ENCODE measurements around the gene PPY. TPM values are rescaled to one million over a fixed set of nuclear protein-coding genes. Genes with fewer than 3 reads are reported as not detected.

Gene PPY
- total and polyA plus RNA-seq, 2 donors (not counting 1 experiment from before 2014, with no cell fraction given): not detected

DNA sequence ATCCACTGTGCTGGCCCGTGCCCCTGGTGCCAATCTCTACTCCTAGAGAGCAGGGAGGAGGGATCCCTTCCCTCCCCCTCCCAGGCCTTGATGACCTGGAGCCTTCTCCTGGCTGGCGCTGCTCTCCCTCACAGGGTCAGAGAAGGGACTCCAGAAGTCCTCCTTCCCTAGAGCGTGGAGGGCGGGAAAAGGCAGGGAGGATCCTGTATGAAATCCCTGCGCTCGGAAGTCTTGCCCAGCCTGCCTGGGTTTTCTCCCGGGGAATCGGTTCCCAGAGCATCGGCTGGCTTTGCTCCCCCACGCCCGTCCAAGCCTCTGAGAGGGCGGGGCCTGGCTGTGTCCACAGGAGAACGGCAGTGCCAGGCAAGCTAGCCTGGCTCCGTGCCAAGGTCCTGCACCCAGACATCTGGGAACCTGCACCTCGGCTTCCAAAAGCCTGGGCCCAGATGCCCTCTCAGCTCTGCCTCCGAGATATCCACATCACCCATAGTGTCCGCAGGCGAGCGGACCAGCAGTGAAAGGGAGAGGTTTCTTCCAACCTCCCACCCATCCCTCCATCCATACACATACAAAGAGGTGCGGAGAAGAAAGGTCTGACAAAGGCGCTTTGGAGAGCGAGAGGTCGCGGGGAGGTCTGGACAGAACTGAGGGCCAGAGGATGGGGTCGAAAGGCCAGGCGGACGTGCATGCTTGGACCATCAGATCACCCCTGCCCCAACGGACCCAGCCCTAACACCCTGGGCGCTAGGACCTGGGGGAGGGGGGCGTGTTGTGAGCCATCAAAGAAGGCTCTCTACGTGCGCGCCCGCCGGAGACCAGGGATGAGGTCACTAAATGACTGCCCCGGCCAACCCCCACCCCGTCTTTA, 36.1 kb downstream of the PPY start:
- peak overlapping the region in 4 of 5 experiments; percentile 42 to 73 (median 50) for H3K4me3 ChIP-seq (ENCODE audit: control extremely low read depth in 1 of 5, extremely low read depth in 1 of 5, insufficient read depth in 1 of 5, low read depth in 2 of 5, low read length in 4 of 5)

More for the DNA sequence above, 36.1 kb downstream of the PPY start:
- no peak overlapping the region for H3K27ac Mint-ChIP-seq
- WGBS (ENCODE audit: insufficient coverage): 20% methylated on average over 20 of the region's 37 CpGs
- CTCF ChIA-PET: no interaction called here
- ATAC-seq (ENCODE audit: low read depth) (no peak), DNase-seq (peak; percentile 44)
- no peaks in the 10 kb centered on the region for H3K9me3 Mint-ChIP-seq (ENCODE audit: insufficient read depth)
- no peaks in the 10 kb centered on the region for H3K36me3 ChIP-seq (replicated peaks in 1 of 2; ENCODE audit: control extremely low read depth in 1 of 2, control insufficient read depth in 1 of 2, extremely low read depth in 1 of 2, insufficient read depth in 2 of 2, low read length in 1 of 2)
- peak overlapping the region; percentile 98 for H3K4me2 ChIP-seq (replicated peaks; ENCODE audit: low read depth, low read length, poor library complexity, severe bottlenecking)
- H2AFZ ChIP-seq (ENCODE audit: insufficient read depth, low read depth, low read length, poor library complexity, severe bottlenecking): peak overlapping the region; percentile 74
- H3K9me3 ChIP-seq (ENCODE audit: control extremely low read depth in 1 of 3, control insufficient read depth in 2 of 3, insufficient read depth in 1 of 3, low read length in 2 of 3): peaks cover 0 to 24% (median 0%) of the 10 kb centered on the region in 3 donors
- POLR2A ChIA-PET: interaction anchor here (0.6 kb wide), 1 partner anchor 112 kb away, joined by 5 read pairs; no protein-coding TSS in a partner anchor
- intact Hi-C loops (cut with micrococcal nuclease): no loop called here
- H3K4me3 Mint-ChIP-seq: peak overlapping the region; percentile 81
- peaks cover 57% of the 10 kb centered on the region for H3K27me3 Mint-ChIP-seq
- peaks cover 26% of the 10 kb centered on the region for H3K4me1 Mint-ChIP-seq
- peaks cover 27 to 32% of the 10 kb centered on the region in 2 donors for H3K4me1 ChIP-seq (ENCODE audit: control insufficient read depth in 2 of 2, insufficient read depth in 2 of 2, low read length in 2 of 2)
- no peak overlapping the region for H3K27ac ChIP-seq (ENCODE audit: low read length in 2 of 2)
- H3K9ac ChIP-seq (ENCODE audit: low read length): peak overlapping the region; percentile 67
- no peaks in the 10 kb centered on the region for H3K79me2 ChIP-seq (ENCODE audit: control insufficient read depth, insufficient read depth, low read length)
- no peak for TF ChIP-seq EZH2 (IDR thresholded peaks at IDR 0.05; ENCODE audit: borderline replicate concordance, insufficient read depth, low read depth, low read length, poor library complexity, severe bottlenecking)
- TF ChIP-seq, protein P1, sequence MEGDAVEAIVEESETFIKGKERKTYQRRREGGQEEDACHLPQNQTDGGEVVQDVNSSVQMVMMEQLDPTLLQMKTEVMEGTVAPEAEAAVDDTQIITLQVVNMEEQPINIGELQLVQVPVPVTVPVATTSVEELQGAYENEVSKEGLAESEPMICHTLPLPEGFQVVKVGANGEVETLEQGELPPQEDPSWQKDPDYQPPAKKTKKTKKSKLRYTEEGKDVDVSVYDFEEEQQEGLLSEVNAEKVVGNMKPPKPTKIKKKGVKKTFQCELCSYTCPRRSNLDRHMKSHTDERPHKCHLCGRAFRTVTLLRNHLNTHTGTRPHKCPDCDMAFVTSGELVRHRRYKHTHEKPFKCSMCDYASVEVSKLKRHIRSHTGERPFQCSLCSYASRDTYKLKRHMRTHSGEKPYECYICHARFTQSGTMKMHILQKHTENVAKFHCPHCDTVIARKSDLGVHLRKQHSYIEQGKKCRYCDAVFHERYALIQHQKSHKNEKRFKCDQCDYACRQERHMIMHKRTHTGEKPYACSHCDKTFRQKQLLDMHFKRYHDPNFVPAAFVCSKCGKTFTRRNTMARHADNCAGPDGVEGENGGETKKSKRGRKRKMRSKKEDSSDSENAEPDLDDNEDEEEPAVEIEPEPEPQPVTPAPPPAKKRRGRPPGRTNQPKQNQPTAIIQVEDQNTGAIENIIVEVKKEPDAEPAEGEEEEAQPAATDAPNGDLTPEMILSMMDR (IDR thresholded peaks at IDR 0.05): no peak
- peaks cover 0 to 73% (median 36%) of the 10 kb centered on the region in 4 experiments for H3K27me3 ChIP-seq (replicated peaks in 1 of 4; ENCODE audit: control extremely low read depth in 1 of 4, control insufficient read depth in 3 of 4, insufficient read depth in 4 of 4, low read length in 3 of 4)
- H4K20me1 ChIP-seq (ENCODE audit: control insufficient read depth, insufficient read depth, low read length, poor library complexity, severe bottlenecking): no peaks in the 10 kb centered on the region

Measured in B cell (primary cell).